ENCODE results near the gene APP.

DNA sequence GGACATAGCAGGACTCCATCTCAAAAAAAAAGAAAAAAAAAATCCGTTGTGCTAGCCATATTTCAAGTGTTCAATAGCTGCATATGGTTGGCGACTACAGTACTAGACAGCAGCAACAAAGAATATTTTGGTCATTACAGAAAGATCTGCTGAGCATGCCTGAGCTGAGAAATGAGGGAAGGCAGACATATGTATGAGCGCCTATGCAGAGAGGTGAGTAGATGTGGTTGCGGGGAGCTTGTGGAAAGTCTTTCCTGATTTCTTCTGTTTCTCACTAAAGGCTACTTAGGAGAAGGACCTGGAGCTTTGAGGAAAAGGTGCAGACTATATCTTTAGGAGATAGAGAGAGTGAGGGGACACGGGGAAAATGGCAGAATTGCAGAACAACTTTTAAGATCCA lies 21.0 kb upstream of the APP start:
- TF ChIP-seq, protein P1, sequence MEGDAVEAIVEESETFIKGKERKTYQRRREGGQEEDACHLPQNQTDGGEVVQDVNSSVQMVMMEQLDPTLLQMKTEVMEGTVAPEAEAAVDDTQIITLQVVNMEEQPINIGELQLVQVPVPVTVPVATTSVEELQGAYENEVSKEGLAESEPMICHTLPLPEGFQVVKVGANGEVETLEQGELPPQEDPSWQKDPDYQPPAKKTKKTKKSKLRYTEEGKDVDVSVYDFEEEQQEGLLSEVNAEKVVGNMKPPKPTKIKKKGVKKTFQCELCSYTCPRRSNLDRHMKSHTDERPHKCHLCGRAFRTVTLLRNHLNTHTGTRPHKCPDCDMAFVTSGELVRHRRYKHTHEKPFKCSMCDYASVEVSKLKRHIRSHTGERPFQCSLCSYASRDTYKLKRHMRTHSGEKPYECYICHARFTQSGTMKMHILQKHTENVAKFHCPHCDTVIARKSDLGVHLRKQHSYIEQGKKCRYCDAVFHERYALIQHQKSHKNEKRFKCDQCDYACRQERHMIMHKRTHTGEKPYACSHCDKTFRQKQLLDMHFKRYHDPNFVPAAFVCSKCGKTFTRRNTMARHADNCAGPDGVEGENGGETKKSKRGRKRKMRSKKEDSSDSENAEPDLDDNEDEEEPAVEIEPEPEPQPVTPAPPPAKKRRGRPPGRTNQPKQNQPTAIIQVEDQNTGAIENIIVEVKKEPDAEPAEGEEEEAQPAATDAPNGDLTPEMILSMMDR (IDR thresholded peaks at IDR 0.05) = no peak
- no peak for TF ChIP-seq ZFX (IDR thresholded peaks at IDR 0.05; ENCODE audit: borderline replicate concordance)

Data from 22Rv1 (cell line).